Liver (tissue), 3 donors: ENCODE data around the gene CARM1.

Experiments used
- MAX ChIP-seq: IDR thresholded peaks from 2 replicates; pipeline ENCODE4 v1.6.1; 2016; ENCODE audit warnings: antibody characterized with exemption
- REST ChIP-seq: IDR thresholded peaks from 2 replicates; pipeline ENCODE4 v1.6.1; 2016; ENCODE audit warnings: antibody characterized with exemption, mild to moderate bottlenecking
- SP1 ChIP-seq: IDR thresholded peaks from 2 replicates; pipeline ENCODE4 v1.6.1; 2018; ENCODE audit warnings: antibody characterized with exemption, mild to moderate bottlenecking
- TF ChIP-seq, protein P1 (sequence below): fragments of 150-350 bp; IDR thresholded peaks from 2 replicates; pipeline ENCODE4 v1.5.1; 2017; ENCODE audit warnings: improper control_type of control experiment, low read depth, low read length; ENCODE audit not compliant: missing input control
- donor health status: healthy.
- donor health status: healthy.

DNA sequence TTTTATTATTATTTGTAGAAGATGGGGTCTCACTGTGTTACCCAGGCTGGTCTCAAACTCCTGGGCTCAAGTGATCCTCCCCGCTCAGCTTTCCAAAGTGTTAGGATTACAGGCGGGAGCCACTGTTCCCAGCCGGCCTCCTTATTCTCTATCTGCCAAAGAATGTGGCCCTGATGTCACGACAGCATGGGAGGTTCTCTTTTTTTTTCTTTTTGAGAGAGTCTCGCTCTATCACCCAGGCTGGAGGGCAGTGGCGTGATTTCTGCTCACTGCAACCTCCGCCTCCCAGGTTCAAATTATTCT lies 23.5 kb downstream of the CARM1 start:
- TF ChIP-seq, protein P1, sequence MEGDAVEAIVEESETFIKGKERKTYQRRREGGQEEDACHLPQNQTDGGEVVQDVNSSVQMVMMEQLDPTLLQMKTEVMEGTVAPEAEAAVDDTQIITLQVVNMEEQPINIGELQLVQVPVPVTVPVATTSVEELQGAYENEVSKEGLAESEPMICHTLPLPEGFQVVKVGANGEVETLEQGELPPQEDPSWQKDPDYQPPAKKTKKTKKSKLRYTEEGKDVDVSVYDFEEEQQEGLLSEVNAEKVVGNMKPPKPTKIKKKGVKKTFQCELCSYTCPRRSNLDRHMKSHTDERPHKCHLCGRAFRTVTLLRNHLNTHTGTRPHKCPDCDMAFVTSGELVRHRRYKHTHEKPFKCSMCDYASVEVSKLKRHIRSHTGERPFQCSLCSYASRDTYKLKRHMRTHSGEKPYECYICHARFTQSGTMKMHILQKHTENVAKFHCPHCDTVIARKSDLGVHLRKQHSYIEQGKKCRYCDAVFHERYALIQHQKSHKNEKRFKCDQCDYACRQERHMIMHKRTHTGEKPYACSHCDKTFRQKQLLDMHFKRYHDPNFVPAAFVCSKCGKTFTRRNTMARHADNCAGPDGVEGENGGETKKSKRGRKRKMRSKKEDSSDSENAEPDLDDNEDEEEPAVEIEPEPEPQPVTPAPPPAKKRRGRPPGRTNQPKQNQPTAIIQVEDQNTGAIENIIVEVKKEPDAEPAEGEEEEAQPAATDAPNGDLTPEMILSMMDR, result no peak
- TF ChIP-seq MAX (no peak), SP1 (no peak), REST (no peak)
